SU-DHL-6 (cell line): ENCODE measurements around the gene MIA2.

Experiments used
- EZH2phosphoT487 ChIP-seq: fragments of 200-600 bp; sonication (generic), shearing (Covaris generic); conservative IDR thresholded peaks from 2 replicates; pipeline ENCODE4 v1.6.1; 2018; ENCODE audit warnings: mild to moderate bottlenecking, antibody characterized with exemption, low read length, moderate library complexity, mixed read lengths
- TF ChIP-seq, protein P1 (sequence below): fragments of 200-600 bp; sonication (generic); IDR thresholded peaks from one replicate; pipeline ENCODE4 v1.5.1; 2017; ENCODE audit warnings: antibody characterized with exemption, mild to moderate bottlenecking, low read length, moderate library complexity; ENCODE audit not compliant: insufficient read depth, poor library complexity, severe bottlenecking

DNA sequence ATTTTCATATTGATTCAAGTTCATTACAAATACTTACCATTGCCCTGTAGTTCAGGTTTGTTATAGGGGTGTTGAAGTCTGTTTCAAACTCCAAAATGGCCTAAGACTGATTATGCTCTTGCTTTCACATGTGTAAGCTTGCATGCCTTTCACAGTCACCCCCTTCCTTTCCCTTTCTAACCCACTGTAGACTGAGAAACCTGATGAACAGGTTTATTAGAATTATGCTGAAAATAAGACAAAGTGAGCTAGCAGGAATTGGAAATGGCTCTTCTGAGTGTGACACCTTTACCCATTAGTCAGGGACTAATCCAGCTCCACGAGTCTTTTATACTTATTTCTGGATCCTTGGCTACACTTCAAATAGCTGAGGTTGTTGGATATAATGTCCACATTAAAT is 159.6 kb downstream of the MIA2 start:
- TF ChIP-seq, protein P1, sequence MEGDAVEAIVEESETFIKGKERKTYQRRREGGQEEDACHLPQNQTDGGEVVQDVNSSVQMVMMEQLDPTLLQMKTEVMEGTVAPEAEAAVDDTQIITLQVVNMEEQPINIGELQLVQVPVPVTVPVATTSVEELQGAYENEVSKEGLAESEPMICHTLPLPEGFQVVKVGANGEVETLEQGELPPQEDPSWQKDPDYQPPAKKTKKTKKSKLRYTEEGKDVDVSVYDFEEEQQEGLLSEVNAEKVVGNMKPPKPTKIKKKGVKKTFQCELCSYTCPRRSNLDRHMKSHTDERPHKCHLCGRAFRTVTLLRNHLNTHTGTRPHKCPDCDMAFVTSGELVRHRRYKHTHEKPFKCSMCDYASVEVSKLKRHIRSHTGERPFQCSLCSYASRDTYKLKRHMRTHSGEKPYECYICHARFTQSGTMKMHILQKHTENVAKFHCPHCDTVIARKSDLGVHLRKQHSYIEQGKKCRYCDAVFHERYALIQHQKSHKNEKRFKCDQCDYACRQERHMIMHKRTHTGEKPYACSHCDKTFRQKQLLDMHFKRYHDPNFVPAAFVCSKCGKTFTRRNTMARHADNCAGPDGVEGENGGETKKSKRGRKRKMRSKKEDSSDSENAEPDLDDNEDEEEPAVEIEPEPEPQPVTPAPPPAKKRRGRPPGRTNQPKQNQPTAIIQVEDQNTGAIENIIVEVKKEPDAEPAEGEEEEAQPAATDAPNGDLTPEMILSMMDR = no peak
- no peak for TF ChIP-seq EZH2phosphoT487
